ENCODE measurements around the gene FAXDC2.

The FAXDC2 gene

GRCh38 chr5:154871734-154872133 is 21.3 kb upstream of the FAXDC2 start:
- peaks cover 6% of the 10 kb centered on the region; the same call in 1 of the 2 replicates for H3K79me2 ChIP-seq (ENCODE audit: control insufficient read depth, low read length)
- no peaks in the 10 kb centered on the region for H3K9me2 ChIP-seq (replicated peaks; ENCODE audit: control insufficient read depth, low read length)
- no peaks in the 10 kb centered on the region for H3K9me3 ChIP-seq (ENCODE audit: control insufficient read depth, insufficient read depth, low read length)
- no peak for TF ChIP-seq CTCF (IDR thresholded peaks at IDR 0.05; ENCODE audit: low read depth, low read length, poor library complexity, severe bottlenecking)
- no peak for TF ChIP-seq EZH2phosphoT487 (IDR thresholded peaks at IDR 0.05; ENCODE audit: borderline replicate concordance, low read length)
- no peak overlapping the region for H3K4me3 ChIP-seq (ENCODE audit: low read length)
- H4K20me1 ChIP-seq (ENCODE audit: control insufficient read depth, insufficient read depth, low read depth, low read length) = no peaks in the 10 kb centered on the region
- no peak overlapping the region for H3K4me2 ChIP-seq (ENCODE audit: low read length)
- 0 out of 2 replicates have a peak, but pooled peaks cover 3% of the 10 kb centered on the region for H3F3A ChIP-seq (ENCODE audit: control insufficient read depth, insufficient read depth)
- no peak overlapping the region for H3K27ac ChIP-seq (ENCODE audit: low read depth, low read length)
- H3K4me1 ChIP-seq (ENCODE audit: control insufficient read depth, low read length) = no peaks in the 10 kb centered on the region
- H3K27me3 ChIP-seq (ENCODE audit: control insufficient read depth, low read length) = no peaks in the 10 kb centered on the region
- H3K36me3 ChIP-seq (ENCODE audit: control insufficient read depth, low read length) = peaks cover 78% of the 10 kb centered on the region

DNA sequence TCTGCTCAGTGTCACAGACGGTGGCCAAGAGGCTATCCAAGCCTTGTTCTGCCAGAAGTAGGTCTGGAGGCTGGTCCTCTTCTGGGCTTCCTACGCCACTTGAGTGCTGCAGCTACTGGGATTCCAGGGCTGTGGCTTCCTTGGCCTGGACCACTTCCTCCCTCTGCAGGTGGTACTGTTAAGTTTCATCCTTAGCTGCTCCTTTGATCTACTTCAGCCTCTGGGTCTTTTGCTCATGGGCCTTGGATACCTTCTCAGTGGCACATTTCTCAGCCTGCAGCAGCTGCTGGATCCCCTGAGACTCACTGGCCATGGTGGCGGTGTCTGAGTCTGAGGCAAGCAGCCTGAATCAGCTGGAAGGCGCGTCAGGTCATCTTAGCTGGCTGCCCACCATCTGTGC is 18.3 kb upstream of the FAXDC2 start:
- H3K36me3 ChIP-seq (ENCODE audit: control insufficient read depth, low read length) = peaks cover 77% of the 10 kb centered on the region

GRCh38 chr5:154866841-154867240 is 16.4 kb upstream of the FAXDC2 start:
- no peaks in the 10 kb centered on the region for H3K9me2 ChIP-seq (replicated peaks; ENCODE audit: control insufficient read depth, low read length)
- TF ChIP-seq EZH2phosphoT487 (IDR thresholded peaks at IDR 0.05; ENCODE audit: borderline replicate concordance, low read length) = no peak
- TF ChIP-seq CTCF (IDR thresholded peaks at IDR 0.05; ENCODE audit: low read depth, low read length, poor library complexity, severe bottlenecking) = no peak
- no peaks in the 10 kb centered on the region for H3F3A ChIP-seq (ENCODE audit: control insufficient read depth, insufficient read depth)
- H3K4me1 ChIP-seq (ENCODE audit: control insufficient read depth, low read length) = peaks cover 14% of the 10 kb centered on the region
- H3K4me2 ChIP-seq (ENCODE audit: low read length) = no peak overlapping the region
- H3K27ac ChIP-seq (ENCODE audit: low read depth, low read length) = no peak overlapping the region
- peaks cover 50% of the 10 kb centered on the region for H3K79me2 ChIP-seq (ENCODE audit: control insufficient read depth, low read length)
- H4K20me1 ChIP-seq (ENCODE audit: control insufficient read depth, insufficient read depth, low read depth, low read length) = peaks cover 8% of the 10 kb centered on the region; the same call in 1 of the 2 replicates
- H3K36me3 ChIP-seq (ENCODE audit: control insufficient read depth, low read length) = peaks cover 79% of the 10 kb centered on the region
- no peaks in the 10 kb centered on the region for H3K9me3 ChIP-seq (ENCODE audit: control insufficient read depth, insufficient read depth, low read length)
- no peak overlapping the region for H3K4me3 ChIP-seq (ENCODE audit: low read length)
- H3K27me3 ChIP-seq (ENCODE audit: control insufficient read depth, low read length) = no peaks in the 10 kb centered on the region

More for the DNA sequence above, 18.3 kb upstream of the FAXDC2 start:
- Histone ChIP-seq H3K27ac (ENCODE audit: low read depth, low read length) (no peak overlapping the region), H4K20me1 (ENCODE audit: control insufficient read depth, insufficient read depth, low read depth, low read length) (no peaks in the 10 kb centered on the region), H3K27me3 (ENCODE audit: control insufficient read depth, low read length) (no peaks in the 10 kb centered on the region), H3K79me2 (ENCODE audit: control insufficient read depth, low read length) (peaks cover 31% of the 10 kb centered on the region), H3K9me3 (ENCODE audit: control insufficient read depth, insufficient read depth, low read length) (no peaks in the 10 kb centered on the region), H3K4me2 (ENCODE audit: low read length) (no peak overlapping the region), H3K4me1 (ENCODE audit: control insufficient read depth, low read length) (no peaks in the 10 kb centered on the region; the same call in 1 of the 2 replicates), H3F3A (ENCODE audit: control insufficient read depth, insufficient read depth) (no peaks in the 10 kb centered on the region), H3K9me2 (replicated peaks; ENCODE audit: control insufficient read depth, low read length) (no peaks in the 10 kb centered on the region), H3K4me3 (ENCODE audit: low read length) (no peak overlapping the region)
- no peak for TF ChIP-seq CTCF (IDR thresholded peaks at IDR 0.05; ENCODE audit: low read depth, low read length, poor library complexity, severe bottlenecking)
- no peak for TF ChIP-seq EZH2phosphoT487 (IDR thresholded peaks at IDR 0.05; ENCODE audit: borderline replicate concordance, low read length)
